Ishikawa (cell line): ENCODE data around the gene PARD3.

Experiments used
- CEBPB ChIP-seq: IDR thresholded peaks from 2 replicates; pipeline ENCODE4 v1.6.1; 2012
- CREB1 ChIP-seq: IDR thresholded peaks from 2 replicates; pipeline ENCODE4 v1.6.1; 2012; ENCODE audit warnings: low read depth
- EGR1 ChIP-seq: IDR thresholded peaks from 2 replicates; pipeline ENCODE4 v1.6.1; 2012
- EP300 ChIP-seq: IDR thresholded peaks from 2 replicates; pipeline ENCODE4 v1.6.1; 2012; ENCODE audit warnings: borderline replicate concordance
- RAD21 ChIP-seq: IDR thresholded peaks from 2 replicates; pipeline ENCODE4 v1.6.1; 2012; ENCODE audit warnings: low read depth
- TCF12 ChIP-seq: IDR thresholded peaks from 2 replicates; pipeline ENCODE4 v1.6.1; 2012; ENCODE audit warnings: low read depth
- TEAD4 ChIP-seq: IDR thresholded peaks from 2 replicates; pipeline ENCODE4 v1.6.1; 2012
- YY1 ChIP-seq: IDR thresholded peaks from 2 replicates; pipeline ENCODE4 v1.6.1; 2012; ENCODE audit warnings: low read depth
- ZBTB7A ChIP-seq: IDR thresholded peaks from 2 replicates; pipeline ENCODE4 v1.6.1; 2012; ENCODE audit warnings: low read depth
- TF ChIP-seq, protein P1 (sequence below): IDR thresholded peaks from 2 replicates; pipeline ENCODE4 v1.6.1; 2012

DNA sequence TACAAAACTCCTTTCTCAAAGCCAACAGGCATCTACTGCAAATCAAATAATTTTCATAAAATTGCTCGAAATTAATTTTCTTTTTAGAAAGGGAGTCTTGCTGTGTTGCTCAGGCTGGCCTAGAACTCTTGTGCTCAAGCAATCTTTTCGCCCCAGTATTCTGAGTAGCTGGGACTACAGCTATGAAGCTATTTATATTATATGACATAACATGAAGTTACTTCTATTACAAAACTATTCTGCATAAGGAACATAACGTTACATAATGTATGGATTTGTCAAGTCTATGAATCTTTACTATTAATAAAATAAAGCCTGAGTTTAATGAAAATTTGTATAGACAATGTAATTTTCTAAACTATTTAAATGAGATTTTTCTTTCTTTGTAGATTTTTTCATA is 415.0 kb downstream of the PARD3 start:
- TF ChIP-seq, protein P1, sequence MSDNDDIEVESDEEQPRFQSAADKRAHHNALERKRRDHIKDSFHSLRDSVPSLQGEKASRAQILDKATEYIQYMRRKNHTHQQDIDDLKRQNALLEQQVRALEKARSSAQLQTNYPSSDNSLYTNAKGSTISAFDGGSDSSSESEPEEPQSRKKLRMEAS: no peak
- no peak for TF ChIP-seq EGR1
- no peak for TF ChIP-seq EP300
- TF ChIP-seq CEBPB: no peak
- no peak for TF ChIP-seq RAD21
- no peak for TF ChIP-seq CREB1
- TF ChIP-seq ZBTB7A: no peak
- no peak for TF ChIP-seq YY1
- no peak for TF ChIP-seq TEAD4
- TF ChIP-seq TCF12: no peak
